ENCODE results near the gene RANBP10. TPM values are rescaled to one million over a fixed set of nuclear protein-coding genes. Genes with fewer than 3 reads are reported as not detected.

Gene RANBP10
- total RNA-seq, 1 donor from 2014 or later, result 4.7 TPM

DNA sequence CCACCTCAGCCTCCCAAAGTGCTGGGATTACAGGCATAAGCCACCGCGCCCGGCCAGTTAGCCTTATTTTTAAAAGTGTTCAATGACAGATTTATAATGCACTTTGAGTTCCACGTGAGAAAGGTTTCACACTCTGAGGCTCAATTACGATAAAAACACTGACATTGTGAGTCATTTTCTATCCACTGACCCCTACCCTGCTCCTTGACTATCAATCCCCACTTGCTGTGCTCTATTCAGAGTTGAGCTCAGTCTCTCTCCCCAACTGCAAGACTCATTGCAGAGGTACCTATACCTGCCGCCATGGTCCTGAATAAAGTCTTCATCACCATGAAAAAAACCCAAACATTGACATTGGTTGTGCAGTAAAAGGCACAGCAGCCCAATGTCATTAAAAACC is 95.8 kb downstream of the RANBP10 start:
- H3K9me3 ChIP-seq (ENCODE audit: control insufficient read depth in 3 of 3, low read length in 3 of 3), result no peaks in the 10 kb centered on the region
- no peaks in the 10 kb centered on the region for H3K36me3 ChIP-seq (ENCODE audit: control insufficient read depth in 3 of 3, insufficient read depth in 3 of 3, low read length in 3 of 3)
- H3K27me3 ChIP-seq (ENCODE audit: control insufficient read depth in 3 of 3, insufficient read depth in 3 of 3, low read length in 3 of 3), result no peaks in the 10 kb centered on the region

DNA sequence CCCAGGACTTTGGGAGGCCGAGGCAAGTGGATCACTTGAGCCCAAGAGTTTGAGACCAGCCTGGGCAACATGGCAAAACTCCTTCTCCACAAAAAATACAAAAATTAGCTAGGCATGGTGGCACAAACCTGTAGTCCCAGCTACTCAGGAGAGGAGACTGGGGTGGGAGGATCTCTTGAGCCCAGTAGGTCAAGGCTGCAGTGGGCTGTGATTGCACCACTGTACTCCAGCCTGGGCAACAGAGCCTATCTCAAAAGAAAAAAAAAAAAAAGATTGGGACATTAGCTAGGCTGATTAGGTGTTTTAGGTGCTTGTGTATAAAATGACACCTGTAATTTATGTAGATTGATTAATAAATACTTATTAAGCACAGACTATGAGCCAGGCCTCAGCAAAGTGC is 97.3 kb downstream of the RANBP10 start:
- Histone ChIP-seq H3K9ac (ENCODE audit: low read depth in 1 of 3, low read length in 3 of 3) (no peak overlapping the region), H3K4me1 (ENCODE audit: control insufficient read depth in 3 of 3, insufficient read depth in 3 of 3, low read length in 3 of 3) (peaks cover 7 to 22% (median 9%) of the 10 kb centered on the region in 3 donors), H3K27me3 (ENCODE audit: control insufficient read depth in 3 of 3, insufficient read depth in 3 of 3, low read length in 3 of 3) (no peaks in the 10 kb centered on the region), H3K36me3 (ENCODE audit: control insufficient read depth in 3 of 3, insufficient read depth in 3 of 3, low read length in 3 of 3) (no peaks in the 10 kb centered on the region), H3K4me3 (ENCODE audit: low read length in 3 of 3) (no peak overlapping the region), H3K27ac (ENCODE audit: low read depth, low read length) (no peak overlapping the region), H3K9me3 (ENCODE audit: control insufficient read depth in 3 of 3, low read length in 3 of 3) (no peaks in the 10 kb centered on the region)

More for the DNA sequence above, 95.8 kb downstream of the RANBP10 start:
- no peak overlapping the region for H3K27ac ChIP-seq (ENCODE audit: low read depth, low read length)
- H3K9ac ChIP-seq (ENCODE audit: low read depth in 1 of 3, low read length in 3 of 3), result no peak overlapping the region
- H3K4me3 ChIP-seq (ENCODE audit: low read length in 3 of 3), result no peak overlapping the region
- peaks cover 3 to 12% (median 4%) of the 10 kb centered on the region in 3 donors for H3K4me1 ChIP-seq (ENCODE audit: control insufficient read depth in 3 of 3, insufficient read depth in 3 of 3, low read length in 3 of 3)

DNA sequence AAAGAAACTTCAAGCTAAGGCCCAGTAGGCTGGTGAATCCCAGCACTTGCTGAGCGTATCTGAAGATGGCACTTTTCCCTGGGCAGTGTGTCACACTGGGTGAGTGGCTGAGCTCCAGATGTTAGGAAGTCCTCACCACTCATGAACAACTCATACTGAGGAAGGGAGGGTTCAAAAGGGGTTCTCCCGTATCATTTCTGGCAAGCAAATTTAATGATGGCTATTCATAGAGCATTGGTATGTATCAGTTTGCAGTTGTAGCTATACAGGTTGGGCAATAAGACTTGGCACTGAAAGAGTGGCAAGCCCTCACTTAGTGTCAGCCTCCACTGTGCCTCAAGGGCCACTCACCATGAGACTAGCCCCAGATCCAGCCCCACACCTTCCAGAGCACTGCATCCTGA is 98.0 kb downstream of the RANBP10 start:
- Histone ChIP-seq H3K4me1 (ENCODE audit: control insufficient read depth in 3 of 3, insufficient read depth in 3 of 3, low read length in 3 of 3) (peaks cover 10 to 27% (median 13%) of the 10 kb centered on the region in 3 donors), H3K9ac (ENCODE audit: low read depth in 1 of 3, low read length in 3 of 3) (no peak overlapping the region), H3K9me3 (ENCODE audit: control insufficient read depth in 3 of 3, low read length in 3 of 3) (no peaks in the 10 kb centered on the region), H3K4me3 (ENCODE audit: low read length in 3 of 3) (no peak overlapping the region), H3K27me3 (ENCODE audit: control insufficient read depth in 3 of 3, insufficient read depth in 3 of 3, low read length in 3 of 3) (no peaks in the 10 kb centered on the region), H3K27ac (ENCODE audit: low read depth, low read length) (peak overlapping the region; percentile 16), H3K36me3 (ENCODE audit: control insufficient read depth in 3 of 3, insufficient read depth in 3 of 3, low read length in 3 of 3) (no peaks in the 10 kb centered on the region)

DNA sequence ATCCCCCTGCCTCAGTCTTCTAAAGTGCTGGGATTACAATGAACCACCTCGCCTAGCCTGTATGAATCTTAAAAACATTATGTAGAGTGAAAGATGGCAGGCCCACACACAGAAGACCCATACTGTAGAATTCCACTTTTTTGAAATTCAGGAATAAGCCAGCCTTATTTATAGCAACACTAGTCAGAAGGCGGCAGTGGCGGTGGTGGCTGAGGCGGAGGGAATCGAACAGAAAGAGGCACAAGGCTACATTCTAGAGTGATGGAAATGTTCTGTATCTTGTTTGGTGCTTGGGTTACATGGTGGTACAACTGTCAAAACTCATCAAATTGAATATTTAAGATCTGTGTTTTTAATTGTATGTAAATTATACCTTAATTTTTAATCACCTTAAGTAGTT is 98.6 kb downstream of the RANBP10 start:
- no peaks in the 10 kb centered on the region for H3K36me3 ChIP-seq (ENCODE audit: control insufficient read depth in 3 of 3, insufficient read depth in 3 of 3, low read length in 3 of 3)
- H3K9ac ChIP-seq (ENCODE audit: low read depth in 1 of 3, low read length in 3 of 3), result no peak overlapping the region
- no peak overlapping the region for H3K4me3 ChIP-seq (ENCODE audit: low read length in 3 of 3)
- no peaks in the 10 kb centered on the region for H3K9me3 ChIP-seq (ENCODE audit: control insufficient read depth in 3 of 3, low read length in 3 of 3)
- peaks cover 10 to 28% (median 15%) of the 10 kb centered on the region in 3 donors for H3K4me1 ChIP-seq (ENCODE audit: control insufficient read depth in 3 of 3, insufficient read depth in 3 of 3, low read length in 3 of 3)
- no peaks in the 10 kb centered on the region for H3K27me3 ChIP-seq (ENCODE audit: control insufficient read depth in 3 of 3, insufficient read depth in 3 of 3, low read length in 3 of 3)
- peak overlapping the region; percentile 16 for H3K27ac ChIP-seq (ENCODE audit: low read depth, low read length)

DNA sequence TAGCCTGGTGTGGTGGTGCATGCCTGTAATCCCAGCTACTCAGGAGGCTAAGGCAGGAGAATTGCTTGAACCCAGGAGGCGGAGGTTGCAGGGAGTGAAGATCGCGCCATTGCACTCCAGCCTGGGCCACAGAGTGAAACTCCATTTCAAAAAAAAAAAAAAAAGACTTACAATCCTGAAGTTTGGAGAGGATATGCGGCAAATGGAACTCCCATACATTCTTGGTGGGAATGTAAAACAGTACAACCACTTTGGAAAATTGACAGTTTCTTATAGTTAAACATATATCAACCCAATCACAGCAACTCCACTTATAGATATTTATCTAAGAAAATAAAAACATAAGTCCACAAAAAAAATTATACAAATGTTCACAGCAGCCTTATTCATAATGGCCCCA is 99.2 kb downstream of the RANBP10 start:
- Histone ChIP-seq H3K36me3 (ENCODE audit: control insufficient read depth in 3 of 3, insufficient read depth in 3 of 3, low read length in 3 of 3) (no peaks in the 10 kb centered on the region), H3K27ac (ENCODE audit: low read depth, low read length) (no peak overlapping the region), H3K9me3 (ENCODE audit: control insufficient read depth in 3 of 3, low read length in 3 of 3) (no peaks in the 10 kb centered on the region), H3K9ac (ENCODE audit: low read depth in 1 of 3, low read length in 3 of 3) (no peak overlapping the region), H3K4me1 (ENCODE audit: control insufficient read depth in 3 of 3, insufficient read depth in 3 of 3, low read length in 3 of 3) (peaks cover 10 to 28% (median 15%) of the 10 kb centered on the region in 3 donors), H3K4me3 (ENCODE audit: low read length in 3 of 3) (no peak overlapping the region), H3K27me3 (ENCODE audit: control insufficient read depth in 3 of 3, insufficient read depth in 3 of 3, low read length in 3 of 3) (no peaks in the 10 kb centered on the region)

DNA sequence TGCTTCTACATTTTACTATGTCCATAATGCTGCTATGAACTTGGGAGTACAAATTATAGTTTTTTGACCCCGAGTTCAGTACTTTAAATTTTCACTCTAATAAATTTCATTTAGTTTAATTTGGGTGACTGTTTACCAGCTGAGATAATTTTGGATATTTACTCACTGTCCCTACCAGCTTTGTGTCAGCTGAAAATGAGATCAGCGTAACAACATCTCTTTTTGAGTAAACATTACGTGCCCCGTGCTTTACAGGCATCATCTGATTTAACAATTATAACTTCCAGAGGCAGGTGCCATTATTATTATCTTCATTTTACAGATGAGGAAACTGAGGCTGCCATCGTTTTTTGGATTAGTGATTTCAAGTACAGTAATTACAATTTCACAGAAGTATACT is 102.2 kb downstream of the RANBP10 start:
- H3K36me3 ChIP-seq (ENCODE audit: control insufficient read depth in 3 of 3, insufficient read depth in 3 of 3, low read length in 3 of 3), result no peaks in the 10 kb centered on the region
- H3K9me3 ChIP-seq (ENCODE audit: control insufficient read depth in 3 of 3, low read length in 3 of 3), result no peaks in the 10 kb centered on the region
- no peak overlapping the region for H3K27ac ChIP-seq (ENCODE audit: low read depth, low read length)
- no peaks in the 10 kb centered on the region for H3K27me3 ChIP-seq (ENCODE audit: control insufficient read depth in 3 of 3, insufficient read depth in 3 of 3, low read length in 3 of 3)
- H3K4me3 ChIP-seq (ENCODE audit: low read length in 3 of 3), result no peak overlapping the region
- no peak overlapping the region for H3K9ac ChIP-seq (ENCODE audit: low read depth in 1 of 3, low read length in 3 of 3)
- H3K4me1 ChIP-seq (ENCODE audit: control insufficient read depth in 3 of 3, insufficient read depth in 3 of 3, low read length in 3 of 3), result peaks cover 10 to 28% (median 15%) of the 10 kb centered on the region in 3 donors

DNA sequence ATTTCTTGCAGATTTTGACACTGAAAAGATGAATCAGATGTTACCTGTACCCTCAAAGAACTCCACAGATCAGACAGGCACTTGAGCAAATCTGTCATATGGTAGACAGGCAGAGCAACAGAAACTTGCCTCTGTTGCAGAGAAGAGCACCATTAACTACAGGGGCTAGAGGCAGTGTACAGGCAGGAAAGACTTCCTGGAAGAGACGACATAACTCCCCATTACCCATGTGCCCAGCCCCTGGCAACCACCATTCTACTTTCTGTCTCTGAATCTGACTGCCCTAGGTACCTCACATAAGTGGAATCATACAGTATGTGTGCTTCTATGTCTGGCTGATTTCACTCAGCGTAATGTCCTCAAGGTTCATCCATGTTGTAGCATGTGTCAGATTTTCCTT is 102.7 kb downstream of the RANBP10 start:
- peaks cover 9 to 25% (median 15%) of the 10 kb centered on the region in 3 donors for H3K4me1 ChIP-seq (ENCODE audit: control insufficient read depth in 3 of 3, insufficient read depth in 3 of 3, low read length in 3 of 3)
- no peaks in the 10 kb centered on the region for H3K27me3 ChIP-seq (ENCODE audit: control insufficient read depth in 3 of 3, insufficient read depth in 3 of 3, low read length in 3 of 3)
- peak overlapping the region in 1 of 3 donors; percentile 46 for H3K9ac ChIP-seq (ENCODE audit: low read depth in 1 of 3, low read length in 3 of 3)
- H3K4me3 ChIP-seq (ENCODE audit: low read length in 3 of 3), result no peak overlapping the region
- no peaks in the 10 kb centered on the region for H3K36me3 ChIP-seq (ENCODE audit: control insufficient read depth in 3 of 3, insufficient read depth in 3 of 3, low read length in 3 of 3)
- H3K9me3 ChIP-seq (ENCODE audit: control insufficient read depth in 3 of 3, low read length in 3 of 3), result no peaks in the 10 kb centered on the region
- no peak overlapping the region for H3K27ac ChIP-seq (ENCODE audit: low read depth, low read length)

DNA sequence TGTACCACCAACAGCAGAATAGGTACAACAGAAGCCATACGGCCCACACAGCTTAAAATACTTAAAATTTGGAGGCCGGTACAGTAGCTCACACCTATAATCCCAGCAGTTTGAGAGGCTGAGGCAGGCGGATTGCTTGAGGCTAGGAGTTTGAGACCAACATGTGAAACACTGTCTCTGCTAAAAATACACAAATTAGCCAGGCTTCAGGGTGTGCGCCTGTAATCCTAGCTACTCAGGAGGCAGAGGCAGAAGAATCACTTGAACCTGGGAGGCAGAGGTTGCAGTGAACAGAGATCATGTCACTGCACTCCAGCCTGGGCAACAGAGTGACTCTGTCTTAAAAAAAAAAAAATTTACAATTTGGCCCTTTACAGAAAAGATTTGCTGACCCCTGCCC is 104.2 kb downstream of the RANBP10 start:
- Histone ChIP-seq H3K4me3 (ENCODE audit: low read length in 3 of 3) (no peak overlapping the region), H3K36me3 (ENCODE audit: control insufficient read depth in 3 of 3, insufficient read depth in 3 of 3, low read length in 3 of 3) (no peaks in the 10 kb centered on the region), H3K27me3 (ENCODE audit: control insufficient read depth in 3 of 3, insufficient read depth in 3 of 3, low read length in 3 of 3) (no peaks in the 10 kb centered on the region), H3K27ac (ENCODE audit: low read depth, low read length) (no peak overlapping the region), H3K9ac (ENCODE audit: low read depth in 1 of 3, low read length in 3 of 3) (no peak overlapping the region), H3K9me3 (ENCODE audit: control insufficient read depth in 3 of 3, low read length in 3 of 3) (no peaks in the 10 kb centered on the region), H3K4me1 (ENCODE audit: control insufficient read depth in 3 of 3, insufficient read depth in 3 of 3, low read length in 3 of 3) (peaks cover 7 to 16% (median 12%) of the 10 kb centered on the region in 3 donors)

DNA sequence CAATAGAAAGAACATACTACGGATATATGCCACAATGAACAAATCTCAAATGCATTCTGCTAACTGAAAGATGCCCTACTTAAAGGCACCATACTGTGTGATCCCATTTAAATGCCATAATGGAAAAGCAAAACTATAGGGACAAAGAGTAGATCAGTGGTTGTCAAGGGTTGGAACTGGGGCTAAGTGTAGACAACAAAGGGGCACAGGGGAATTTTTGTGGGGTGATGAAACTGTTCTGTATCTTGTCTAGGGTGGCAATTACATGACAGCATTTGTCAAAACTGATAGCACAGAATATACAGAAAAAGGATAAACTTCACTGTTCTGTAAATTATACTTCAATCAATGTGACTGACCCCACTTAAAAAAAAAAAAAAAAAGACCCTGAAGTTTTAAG is 104.9 kb downstream of the RANBP10 start:
- no peaks in the 10 kb centered on the region for H3K27me3 ChIP-seq (ENCODE audit: control insufficient read depth in 3 of 3, insufficient read depth in 3 of 3, low read length in 3 of 3)
- no peak overlapping the region for H3K4me3 ChIP-seq (ENCODE audit: low read length in 3 of 3)
- H3K27ac ChIP-seq (ENCODE audit: low read depth, low read length), result no peak overlapping the region
- peaks cover 7 to 16% (median 12%) of the 10 kb centered on the region in 3 donors for H3K4me1 ChIP-seq (ENCODE audit: control insufficient read depth in 3 of 3, insufficient read depth in 3 of 3, low read length in 3 of 3)
- no peaks in the 10 kb centered on the region for H3K9me3 ChIP-seq (ENCODE audit: control insufficient read depth in 3 of 3, low read length in 3 of 3)
- no peaks in the 10 kb centered on the region for H3K36me3 ChIP-seq (ENCODE audit: control insufficient read depth in 3 of 3, insufficient read depth in 3 of 3, low read length in 3 of 3)
- H3K9ac ChIP-seq (ENCODE audit: low read depth in 1 of 3, low read length in 3 of 3), result no peak overlapping the region

DNA sequence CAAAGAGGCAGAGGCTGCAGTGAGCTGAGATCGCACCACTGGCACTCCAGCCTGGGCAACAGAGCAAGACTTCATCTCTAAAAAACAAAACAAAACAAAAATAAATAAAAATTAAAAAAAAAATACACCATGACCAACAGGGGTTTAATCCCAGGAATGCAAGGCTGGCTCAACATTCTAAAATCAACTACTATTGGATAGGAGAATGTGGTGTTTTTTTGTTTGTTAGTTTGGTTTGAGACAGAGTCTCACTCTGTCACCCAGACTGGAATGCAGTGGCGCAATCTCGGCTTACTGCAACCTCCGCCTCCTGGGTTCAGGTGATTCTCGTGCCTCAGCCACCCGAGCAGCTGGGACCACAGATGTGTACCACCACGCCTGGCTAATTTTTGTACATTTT is 107.1 kb downstream of the RANBP10 start:
- no peak overlapping the region for H3K27ac ChIP-seq (ENCODE audit: low read depth, low read length)
- H3K4me1 ChIP-seq (ENCODE audit: control insufficient read depth in 3 of 3, insufficient read depth in 3 of 3, low read length in 3 of 3), result peaks cover 4 to 8% (median 6%) of the 10 kb centered on the region in 3 donors
- no peak overlapping the region for H3K9ac ChIP-seq (ENCODE audit: low read depth in 1 of 3, low read length in 3 of 3)
- H3K27me3 ChIP-seq (ENCODE audit: control insufficient read depth in 3 of 3, insufficient read depth in 3 of 3, low read length in 3 of 3), result no peaks in the 10 kb centered on the region
- no peaks in the 10 kb centered on the region for H3K36me3 ChIP-seq (ENCODE audit: control insufficient read depth in 3 of 3, insufficient read depth in 3 of 3, low read length in 3 of 3)
- H3K4me3 ChIP-seq (ENCODE audit: low read length in 3 of 3), result no peak overlapping the region
- no peaks in the 10 kb centered on the region for H3K9me3 ChIP-seq (ENCODE audit: control insufficient read depth in 3 of 3, low read length in 3 of 3)

Measured in skeletal muscle tissue (tissue), 4 donors.